Ascending aorta (tissue), 2 donors: Measurements from ENCODE around the gene HES3. TPM values are rescaled to one million over a fixed set of nuclear protein-coding genes. Genes with fewer than 3 reads are reported as not detected.

Experiments used
- DNase-seq, 2 donors: peaks; one replicate each; pipeline ENCODE4 v3.0.0-alpha.2; 2019; ENCODE audit warnings: low spot score in 2 of 2
- H3K27ac ChIP-seq, 2 donors: fragments of 200-600 bp; sonication (generic); one replicate each; pipeline ENCODE4 v1.5.1; 2016 to 2017; ENCODE audit warnings: mild to moderate bottlenecking in 1 of 2
- H3K27me3 ChIP-seq: fragments of 200-600 bp; sonication (generic); one replicate; pipeline ENCODE4 v1.5.1; 2017
- H3K36me3 ChIP-seq, 2 donors: fragments of 200-600 bp; sonication (generic); one replicate each; pipeline ENCODE4 v1.5.1; 2016
- H3K4me1 ChIP-seq, 2 donors: fragments of 200-600 bp; sonication (generic); one replicate each; pipeline ENCODE4 v1.5.1; 2016 to 2017; ENCODE audit warnings: mild to moderate bottlenecking in 1 of 2
- H3K4me3 ChIP-seq, 2 donors: fragments of 200-600 bp; sonication (generic); one replicate each; pipeline ENCODE4 v1.5.1; 2016 to 2017; ENCODE audit warnings: mild to moderate bottlenecking in 1 of 2
- H3K9me3 ChIP-seq, 2 donors: fragments of 200-600 bp; sonication (generic); one replicate each; pipeline ENCODE4 v1.5.1; 2016
- CTCF ChIP-seq, 3 experiments: fragments of 200-600 bp in 2 of 3; fragments of 450-650 bp in 1 of 3; sonication (generic) in 2 of 3; IDR thresholded peaks; one replicate each; pipeline ENCODE4 v1.5.1; 2016 to 2019; ENCODE audit warnings: antibody characterized with exemption in 3 of 3, mild to moderate bottlenecking in 1 of 3, moderate library complexity in 1 of 3
- intact Hi-C: fragments of 100-400 bp; cut with DNase I; formaldehyde crosslinking; loops from one replicate; pipeline ENCODE4 v1.15.1; 2023
- total RNA-seq: library from RNA; depleted of rRNA; stranded (reverse); fragments of >200 nt; gene quantifications from one replicate; pipeline ENCODE4 v1.1.0, GENCODE V29; 2016

The HES3 gene
- total RNA-seq, 1 donor from 2014 or later, result not detected

- no peak for DNase-seq
- TF ChIP-seq CTCF (IDR thresholded peaks at IDR 0.05), result no peak
- Histone ChIP-seq H3K36me3 (no peaks in the 10 kb centered on the region), H3K4me1 (peaks cover 0 to 6% of the 10 kb centered on the region in 2 donors), H3K27me3 (peaks cover 7% of the 10 kb centered on the region), H3K9me3 (no peaks in the 10 kb centered on the region), H3K27ac (no peak overlapping the region), H3K4me3 (no peak overlapping the region)
- intact Hi-C loops, result no loop called here
Observed at GRCh38 chr1:6263716-6264115, 19.7 kb downstream of the HES3 start.

GRCh38 chr1:6265151-6265550, 21.2 kb downstream of the HES3 start:
- TF ChIP-seq CTCF (IDR thresholded peaks at IDR 0.05), result no peak
- no peaks in the 10 kb centered on the region for H3K36me3 ChIP-seq
- H3K4me3 ChIP-seq, result no peak overlapping the region
- DNase-seq, result no peak
- intact Hi-C loops, result no loop called here
- H3K4me1 ChIP-seq, result peaks cover 0 to 6% of the 10 kb centered on the region in 2 donors
- H3K9me3 ChIP-seq, result no peaks in the 10 kb centered on the region
- no peaks in the 10 kb centered on the region for H3K27me3 ChIP-seq
- H3K27ac ChIP-seq, result no peak overlapping the region

GRCh38 chr1:6266641-6267040, 22.7 kb downstream of the HES3 start:
- Histone ChIP-seq H3K27me3 (no peaks in the 10 kb centered on the region), H3K4me1 (no peaks in the 10 kb centered on the region), H3K9me3 (no peaks in the 10 kb centered on the region), H3K4me3 (no peak overlapping the region), H3K36me3 (no peaks in the 10 kb centered on the region), H3K27ac (no peak overlapping the region)
- intact Hi-C loops, result no loop called here
- no peak for TF ChIP-seq CTCF (IDR thresholded peaks at IDR 0.05)
- no peak for DNase-seq

- H3K27me3 ChIP-seq, result no peaks in the 10 kb centered on the region
- no peaks in the 10 kb centered on the region for H3K9me3 ChIP-seq
- DNase-seq, result no peak
- H3K27ac ChIP-seq, result no peak overlapping the region
- H3K4me1 ChIP-seq, result no peaks in the 10 kb centered on the region
- TF ChIP-seq CTCF (IDR thresholded peaks at IDR 0.05), result no peak
- intact Hi-C loops, result no loop called here
- H3K36me3 ChIP-seq, result no peaks in the 10 kb centered on the region
- H3K4me3 ChIP-seq, result no peak overlapping the region
Observed at GRCh38 chr1:6267686-6268322, 23.8 kb downstream of the HES3 start.

- H3K27ac ChIP-seq, result no peak overlapping the region
- H3K9me3 ChIP-seq, result no peaks in the 10 kb centered on the region
- no peak for DNase-seq
- intact Hi-C loops, result no loop called here
- H3K4me1 ChIP-seq, result no peaks in the 10 kb centered on the region
- no peaks in the 10 kb centered on the region for H3K27me3 ChIP-seq
- no peak overlapping the region for H3K4me3 ChIP-seq
- TF ChIP-seq CTCF (IDR thresholded peaks at IDR 0.05), result no peak
- no peaks in the 10 kb centered on the region for H3K36me3 ChIP-seq
Observed at GRCh38 chr1:6268415-6268814, 24.4 kb downstream of the HES3 start.

GRCh38 chr1:6269296-6269695, 25.3 kb downstream of the HES3 start:
- Histone ChIP-seq H3K4me1 (no peaks in the 10 kb centered on the region), H3K27me3 (no peaks in the 10 kb centered on the region), H3K4me3 (no peak overlapping the region), H3K27ac (no peak overlapping the region), H3K36me3 (no peaks in the 10 kb centered on the region), H3K9me3 (no peaks in the 10 kb centered on the region)
- intact Hi-C loops, result no loop called here
- no peak for TF ChIP-seq CTCF (IDR thresholded peaks at IDR 0.05)
- DNase-seq, result no peak
